NCI-H526 treated with DMSO at 0.1 percent for 48 hours (cell line): ENCODE data around the gene MRPL16.
A peak's percentile ranks its signal among the peaks of the same experiment; 100 is the strongest.
"Not testable (repeated sequence)": the region's sequence is repeated elsewhere in the genome, so short reads cannot be mapped to it uniquely, and the experiment has no call there.

Experiments
- DNase-seq: peaks from one replicate; lab custom pipeline; 2025; lab: John Stamatoyannopoulos, UW

MRPL16 gene

GRCh38 chr11:59810189-59810910, at the start of gene MRPL16:
MRPL16 (minus strand) TSS chr11:59810778; CDS start chr11:59810658, 120 bp downstream.
- peak; percentile 89 for DNase-seq

- no peak for DNase-seq
Observed at GRCh38 chr11:59859673-59860072, 49.1 kb upstream of the MRPL16 start.

- DNase-seq, result no peak
Observed at GRCh38 chr11:59857439-59858434, 47.2 kb upstream of the MRPL16 start.

- DNase-seq, result no peak
Observed at GRCh38 chr11:59854871-59855270, 44.3 kb upstream of the MRPL16 start.

GRCh38 chr11:59851416-59851815, 40.8 kb upstream of the MRPL16 start:
- DNase-seq, result not testable (repeated sequence)

- DNase-seq, result not testable (repeated sequence)
Observed at GRCh38 chr11:59849551-59849950, 39.0 kb upstream of the MRPL16 start.

- DNase-seq, result no peak
Observed at GRCh38 chr11:59849129-59849528, 38.6 kb upstream of the MRPL16 start.

- not testable (repeated sequence) for DNase-seq
Observed at GRCh38 chr11:59848439-59848838, 37.9 kb upstream of the MRPL16 start.

GRCh38 chr11:59847626-59848025, 37.0 kb upstream of the MRPL16 start:
- DNase-seq, result no peak

- DNase-seq, result no peak
Observed at GRCh38 chr11:59846556-59846955, 36.0 kb upstream of the MRPL16 start.

- DNase-seq, result no peak
Observed at GRCh38 chr11:59845399-59845798, 34.8 kb upstream of the MRPL16 start, which contains the start of gene CBLIF. CBLIF (minus strand) TSS chr11:59845499; CDS start chr11:59845453, 46 bp downstream.

GRCh38 chr11:59842316-59842715, 31.7 kb upstream of the MRPL16 start:
- no peak for DNase-seq

GRCh38 chr11:59841514-59841913, 30.9 kb upstream of the MRPL16 start:
- no peak for DNase-seq

GRCh38 chr11:59839615-59840014, 29.0 kb upstream of the MRPL16 start:
- DNase-seq, result no peak

- DNase-seq, result no peak
Observed at GRCh38 chr11:59833602-59834001, 23.0 kb upstream of the MRPL16 start.

- no peak for DNase-seq
Observed at GRCh38 chr11:59829358-59829757, 18.8 kb upstream of the MRPL16 start.

- peak; percentile 63 for DNase-seq
Observed at GRCh38 chr11:59822989-59823566, 12.5 kb upstream of the MRPL16 start.

- no peak for DNase-seq
Observed at GRCh38 chr11:59818572-59818971, 8.0 kb upstream of the MRPL16 start.

GRCh38 chr11:59816434-59816833, 5.9 kb upstream of the MRPL16 start:
- DNase-seq, result not testable (repeated sequence)

- no peak for DNase-seq
Observed at GRCh38 chr11:59815754-59816153, 5.2 kb upstream of the MRPL16 start.

- no peak for DNase-seq
Observed at GRCh38 chr11:59814021-59814420, 3.4 kb upstream of the MRPL16 start.

- DNase-seq, result no peak
Observed at GRCh38 chr11:59813364-59813763, 2.8 kb upstream of the MRPL16 start.
